Activated T-helper 1 cell treated with anti-CD3 and anti-CD28 coated beads, Interleukin-12 subunit alpha, Interleukin-12 subunit beta, Interleukin-2, Interleukin-4 antibody, amounts not matched to agents 30 ng/mL and 10 ng/mL and 1 ng/mL, durations not matched to agents 14 hours and 24 hours and 36 hours (primary cell): Measurements from ENCODE around the gene MITF. TPM values are rescaled to one million over a fixed set of nuclear protein-coding genes. Genes with fewer than 3 reads are reported as not detected.

Experiments
- DNase-seq: peaks from one replicate; pipeline ENCODE4 v3.0.0; 2021; ENCODE audit warnings: low spot score
- H3K27ac Mint-ChIP-seq: one replicate; pipeline ENCODE4 v1.8.0; 2021; ENCODE audit warnings: mild to moderate bottlenecking, mixed read lengths
- H3K27me3 Mint-ChIP-seq: one replicate; pipeline ENCODE4 v1.8.0; 2022; ENCODE audit warnings: mild to moderate bottlenecking, moderate library complexity, mixed read lengths; ENCODE audit not compliant: insufficient read depth
- H3K36me3 Mint-ChIP-seq: one replicate; pipeline ENCODE4 v1.8.0; 2021; ENCODE audit warnings: low read depth, mixed read lengths
- H3K4me1 Mint-ChIP-seq: one replicate; pipeline ENCODE4 v1.8.0; 2021; ENCODE audit warnings: low read depth, mixed read lengths
- H3K4me3 Mint-ChIP-seq: one replicate; pipeline ENCODE4 v1.8.0; 2021; ENCODE audit warnings: mild to moderate bottlenecking, moderate library complexity, mixed read lengths
- H3K9me3 Mint-ChIP-seq: one replicate; pipeline ENCODE4 v1.8.0; 2021; ENCODE audit warnings: mixed read lengths
- intact Hi-C: fragments of 100-400 bp; cut with micrococcal nuclease; formaldehyde crosslinking; loops from one replicate; pipeline ENCODE4 v1.15.1; 2024
- total RNA-seq: library from RNA; stranded (reverse); gene quantifications from 2 replicates; pipeline ENCODE4 v1.2.3, GENCODE V29; 2022

MITF gene
- total RNA-seq, 1 donor from 2014 or later: 0.54 TPM

DNA sequence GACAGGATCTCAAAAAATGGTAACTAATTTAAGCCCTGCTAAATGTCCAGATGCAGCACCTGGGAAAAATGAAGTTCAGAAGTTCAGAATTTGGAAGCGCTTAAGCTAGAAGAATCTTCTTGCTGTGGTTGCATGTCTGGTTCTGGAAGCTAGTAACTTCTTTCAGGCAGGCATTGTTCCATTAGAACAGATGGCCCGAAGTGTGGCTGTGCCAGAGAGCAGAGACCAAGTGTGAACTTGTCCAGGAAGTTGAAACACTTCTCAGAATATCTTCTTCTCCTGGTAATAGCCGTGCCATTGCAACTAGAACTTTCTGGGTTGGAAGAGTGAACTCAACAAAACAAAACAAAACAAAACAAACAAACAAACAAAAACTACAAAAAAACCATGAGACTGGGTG, 80.0 kb downstream of the MITF start:
- intact Hi-C loops: no loop called here
- Mint-ChIP-seq H3K27me3 (no peaks in the 10 kb centered on the region), H3K9me3 (no peaks in the 10 kb centered on the region), H3K4me3 (no peak overlapping the region), H3K36me3 (no peaks in the 10 kb centered on the region), H3K4me1 (no peaks in the 10 kb centered on the region), H3K27ac (no peak overlapping the region)
- no peak for DNase-seq

DNA sequence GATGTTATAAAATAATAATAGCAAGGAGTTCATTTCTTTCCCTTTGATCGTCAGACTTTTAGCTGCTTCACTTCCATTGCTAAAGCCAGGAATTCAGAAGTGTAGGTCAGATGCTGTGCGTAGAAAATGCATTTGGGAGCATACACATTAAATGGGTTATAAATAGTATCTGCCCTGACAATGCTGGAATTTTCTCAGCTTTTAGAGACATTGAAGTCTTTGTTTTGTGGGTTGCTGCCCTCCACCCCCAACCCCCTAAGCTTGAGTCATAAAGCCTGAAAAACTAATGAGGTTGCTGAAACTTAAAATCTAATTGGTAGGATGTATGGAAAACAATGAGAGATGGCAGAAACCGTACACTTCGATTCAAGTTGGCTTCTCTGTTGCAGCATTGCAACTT, 81.9 kb downstream of the MITF start:
- no peaks in the 10 kb centered on the region for H3K27me3 Mint-ChIP-seq
- H3K36me3 Mint-ChIP-seq: no peaks in the 10 kb centered on the region
- no peaks in the 10 kb centered on the region for H3K9me3 Mint-ChIP-seq
- H3K27ac Mint-ChIP-seq: no peak overlapping the region
- H3K4me1 Mint-ChIP-seq: no peaks in the 10 kb centered on the region
- no peak overlapping the region for H3K4me3 Mint-ChIP-seq
- DNase-seq: no peak
- intact Hi-C loops: no loop called here

DNA sequence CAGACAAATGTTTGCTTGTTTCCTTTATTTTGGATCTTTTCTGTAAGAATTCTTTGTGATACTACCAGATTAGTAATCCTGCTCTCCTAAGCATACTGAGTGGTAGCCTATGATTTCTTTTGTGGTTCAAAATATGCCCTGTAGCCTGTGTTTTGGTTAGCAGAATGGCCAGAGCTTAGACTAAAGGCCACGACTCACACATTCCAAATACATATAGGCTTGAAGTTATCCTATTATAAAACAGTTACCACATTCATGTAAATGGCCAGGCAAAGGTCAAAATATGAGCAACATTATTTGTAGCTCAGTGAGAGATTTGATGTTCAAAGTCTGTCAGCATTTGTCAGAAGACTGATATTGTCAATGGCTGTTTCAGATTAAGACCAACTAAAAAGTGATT, 84.5 kb downstream of the MITF start:
- intact Hi-C loops: no loop called here
- Mint-ChIP-seq H3K4me3 (no peak overlapping the region), H3K36me3 (no peaks in the 10 kb centered on the region), H3K27ac (no peak overlapping the region), H3K27me3 (no peaks in the 10 kb centered on the region), H3K9me3 (no peaks in the 10 kb centered on the region), H3K4me1 (no peaks in the 10 kb centered on the region)
- no peak for DNase-seq

DNA sequence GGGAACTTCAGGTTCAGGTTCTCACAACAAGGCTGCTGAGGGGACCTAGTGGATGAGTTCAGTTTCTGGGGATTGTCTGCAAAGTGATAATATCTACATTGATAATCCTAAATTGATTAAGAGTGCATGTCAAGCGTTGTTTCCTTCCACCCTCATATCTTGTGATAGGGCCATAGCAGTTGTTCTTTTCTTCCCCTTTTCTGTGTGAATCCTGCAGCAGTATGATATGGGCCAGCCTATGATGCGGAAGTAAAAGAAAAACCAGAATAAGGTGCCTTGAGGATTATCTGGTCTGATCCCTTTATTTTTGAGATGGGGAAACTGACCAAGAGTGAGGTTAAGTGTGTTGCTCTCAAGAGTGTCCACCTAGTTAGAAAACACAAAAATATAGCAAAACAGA, 86.2 kb downstream of the MITF start:
- no peak overlapping the region for H3K27ac Mint-ChIP-seq
- H3K4me1 Mint-ChIP-seq: no peaks in the 10 kb centered on the region
- DNase-seq: no peak
- H3K9me3 Mint-ChIP-seq: no peaks in the 10 kb centered on the region
- no peak overlapping the region for H3K4me3 Mint-ChIP-seq
- no peaks in the 10 kb centered on the region for H3K27me3 Mint-ChIP-seq
- intact Hi-C loops: no loop called here
- H3K36me3 Mint-ChIP-seq: no peaks in the 10 kb centered on the region

DNA sequence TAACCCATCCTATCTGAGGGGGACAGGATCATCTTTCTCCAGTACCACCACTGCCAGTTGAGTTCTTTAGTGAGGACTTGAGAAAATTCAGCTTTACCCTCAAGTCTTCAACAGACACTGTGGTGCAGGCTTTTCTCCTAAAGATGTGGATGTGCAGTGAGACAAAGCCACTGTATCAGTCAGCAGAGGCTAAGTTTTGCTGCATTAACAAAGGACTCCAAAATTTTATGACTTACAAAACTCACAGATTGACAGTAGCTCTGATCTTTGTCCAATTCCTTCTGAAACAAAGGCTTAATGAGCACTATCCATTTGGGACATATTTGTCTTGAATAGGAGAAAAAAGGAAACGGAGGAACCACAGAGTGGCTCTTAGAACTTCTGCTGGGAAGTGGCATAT, 87.9 kb downstream of the MITF start:
- no peaks in the 10 kb centered on the region for H3K27me3 Mint-ChIP-seq
- no peak overlapping the region for H3K27ac Mint-ChIP-seq

DNA sequence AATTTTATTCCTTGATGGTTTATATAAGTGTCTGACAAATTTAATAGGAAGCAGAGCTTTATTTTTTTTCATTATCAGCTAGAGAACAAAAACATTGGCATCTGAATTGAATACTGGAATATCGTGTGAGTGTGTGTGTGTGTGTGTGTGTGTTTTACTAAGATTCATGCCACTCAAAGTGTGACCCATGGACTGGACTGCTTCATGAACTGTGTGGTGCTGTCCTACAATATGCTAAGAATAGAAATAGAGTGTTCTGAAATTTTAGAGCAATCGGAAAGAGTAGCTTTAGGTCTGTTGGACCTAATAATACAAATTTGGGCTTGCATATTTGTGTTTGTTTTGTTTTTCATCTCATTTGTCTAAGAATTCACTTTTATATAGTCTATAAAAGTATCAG, 89.6 kb downstream of the MITF start:
- DNase-seq: no peak
- H3K27ac Mint-ChIP-seq: no peak overlapping the region
- no peaks in the 10 kb centered on the region for H3K36me3 Mint-ChIP-seq
- H3K4me1 Mint-ChIP-seq: no peaks in the 10 kb centered on the region
- H3K9me3 Mint-ChIP-seq: no peaks in the 10 kb centered on the region
- H3K27me3 Mint-ChIP-seq: no peaks in the 10 kb centered on the region
- intact Hi-C loops: no loop called here
- H3K4me3 Mint-ChIP-seq: no peak overlapping the region

More for the DNA sequence above, 87.9 kb downstream of the MITF start:
- H3K36me3 Mint-ChIP-seq: no peaks in the 10 kb centered on the region
- intact Hi-C loops: no loop called here
- no peak overlapping the region for H3K4me3 Mint-ChIP-seq
- no peak for DNase-seq
- no peaks in the 10 kb centered on the region for H3K9me3 Mint-ChIP-seq
- no peaks in the 10 kb centered on the region for H3K4me1 Mint-ChIP-seq

DNA sequence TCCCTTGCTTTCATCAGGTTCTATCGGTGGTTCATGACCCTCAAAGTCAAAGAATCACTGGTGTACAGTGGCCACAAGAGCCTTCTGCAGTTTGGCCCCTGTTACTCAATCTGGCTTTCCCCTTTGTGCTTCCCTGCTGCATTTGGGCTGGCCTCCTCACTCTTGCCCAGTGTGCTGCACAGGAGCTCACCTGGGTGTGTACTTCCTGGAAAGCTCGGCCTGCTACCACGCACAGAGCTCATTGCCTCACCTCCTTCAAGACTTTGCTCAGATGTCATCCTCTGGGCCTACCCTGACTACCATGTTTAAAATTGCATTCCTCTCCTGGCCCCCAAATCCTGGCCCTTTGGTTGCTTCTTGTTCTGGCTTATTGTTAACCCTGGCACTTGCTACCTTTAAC, 90.9 kb downstream of the MITF start:
- DNase-seq: no peak
- H3K4me3 Mint-ChIP-seq: no peak overlapping the region

DNA sequence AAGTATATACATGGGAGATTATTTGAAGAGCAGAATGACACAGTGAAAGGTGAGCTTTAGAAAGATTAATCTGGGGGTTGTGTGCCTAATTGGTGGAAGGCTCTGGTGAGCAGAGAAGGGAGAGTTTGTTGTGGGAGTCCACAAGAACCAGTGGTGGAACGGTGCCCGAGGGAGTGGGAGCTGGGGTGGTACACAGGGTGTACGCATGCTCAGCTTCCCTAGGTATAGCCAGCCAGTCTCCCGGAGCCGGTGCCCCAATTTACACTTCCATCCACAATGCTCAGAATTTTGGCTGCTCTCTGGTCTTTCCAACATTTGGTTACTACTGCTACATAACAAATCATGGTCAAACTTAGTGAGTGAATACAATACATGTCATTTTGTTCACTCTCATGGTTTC, 92.5 kb downstream of the MITF start:
- intact Hi-C loops: no loop called here

More for the DNA sequence above, 90.9 kb downstream of the MITF start:
- intact Hi-C loops: no loop called here
- H3K4me1 Mint-ChIP-seq: no peaks in the 10 kb centered on the region
- no peaks in the 10 kb centered on the region for H3K36me3 Mint-ChIP-seq
- H3K9me3 Mint-ChIP-seq: peaks cover 7% of the 10 kb centered on the region
- no peak overlapping the region for H3K27ac Mint-ChIP-seq
- no peaks in the 10 kb centered on the region for H3K27me3 Mint-ChIP-seq

DNA sequence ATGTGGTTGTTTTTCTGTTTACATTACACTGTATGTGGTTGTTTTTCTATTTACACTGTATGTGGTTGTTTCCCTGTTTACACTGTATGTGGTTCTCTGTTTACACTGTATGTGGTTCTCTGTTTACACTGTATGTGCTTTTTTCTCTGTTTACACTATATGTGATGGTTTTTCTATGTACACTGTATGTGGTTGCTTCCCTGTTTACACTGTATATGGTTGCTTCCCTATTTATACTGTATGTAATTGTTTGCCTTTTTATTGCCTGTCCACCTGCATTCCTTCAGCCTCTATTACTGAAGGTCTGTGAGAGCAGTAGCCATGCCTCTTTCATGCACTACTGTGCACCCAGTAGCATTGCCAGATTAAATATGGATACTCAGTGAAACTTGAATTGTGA, 94.3 kb downstream of the MITF start:
- Mint-ChIP-seq H3K4me1 (no peaks in the 10 kb centered on the region), H3K4me3 (no peak overlapping the region), H3K27ac (no peak overlapping the region), H3K9me3 (peaks cover 15% of the 10 kb centered on the region), H3K27me3 (no peaks in the 10 kb centered on the region), H3K36me3 (no peaks in the 10 kb centered on the region)
- DNase-seq: no peak
- intact Hi-C loops: no loop called here

More for the DNA sequence above, 92.5 kb downstream of the MITF start:
- Mint-ChIP-seq H3K4me3 (no peak overlapping the region), H3K27ac (no peak overlapping the region), H3K27me3 (no peaks in the 10 kb centered on the region), H3K9me3 (peaks cover 15% of the 10 kb centered on the region), H3K4me1 (no peaks in the 10 kb centered on the region), H3K36me3 (no peaks in the 10 kb centered on the region)
- DNase-seq: no peak

DNA sequence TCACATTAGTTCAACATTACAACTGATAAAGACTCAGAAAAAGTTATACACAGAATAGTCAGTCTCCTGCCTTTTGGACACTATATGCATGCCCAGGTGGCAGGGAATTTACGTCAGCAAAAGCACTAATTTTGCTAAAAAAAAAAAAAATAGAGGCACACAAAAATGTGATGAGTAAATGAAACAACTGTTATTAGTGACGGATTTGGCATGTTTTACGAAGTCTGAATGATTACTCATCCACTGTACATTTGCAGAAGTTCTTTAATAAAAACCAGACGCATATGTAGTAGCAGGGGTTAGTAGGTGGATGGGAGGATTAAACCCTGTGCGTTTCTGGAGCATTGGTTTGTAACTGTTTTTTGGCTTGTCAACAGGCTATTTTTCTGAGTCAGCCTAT, 99.0 kb downstream of the MITF start:
- DNase-seq: no peak
- peaks cover 15% of the 10 kb centered on the region for H3K9me3 Mint-ChIP-seq
- H3K4me3 Mint-ChIP-seq: no peak overlapping the region
- H3K27ac Mint-ChIP-seq: no peak overlapping the region
- intact Hi-C loops: no loop called here
- H3K27me3 Mint-ChIP-seq: no peaks in the 10 kb centered on the region
- H3K4me1 Mint-ChIP-seq: no peaks in the 10 kb centered on the region
- H3K36me3 Mint-ChIP-seq: no peaks in the 10 kb centered on the region

DNA sequence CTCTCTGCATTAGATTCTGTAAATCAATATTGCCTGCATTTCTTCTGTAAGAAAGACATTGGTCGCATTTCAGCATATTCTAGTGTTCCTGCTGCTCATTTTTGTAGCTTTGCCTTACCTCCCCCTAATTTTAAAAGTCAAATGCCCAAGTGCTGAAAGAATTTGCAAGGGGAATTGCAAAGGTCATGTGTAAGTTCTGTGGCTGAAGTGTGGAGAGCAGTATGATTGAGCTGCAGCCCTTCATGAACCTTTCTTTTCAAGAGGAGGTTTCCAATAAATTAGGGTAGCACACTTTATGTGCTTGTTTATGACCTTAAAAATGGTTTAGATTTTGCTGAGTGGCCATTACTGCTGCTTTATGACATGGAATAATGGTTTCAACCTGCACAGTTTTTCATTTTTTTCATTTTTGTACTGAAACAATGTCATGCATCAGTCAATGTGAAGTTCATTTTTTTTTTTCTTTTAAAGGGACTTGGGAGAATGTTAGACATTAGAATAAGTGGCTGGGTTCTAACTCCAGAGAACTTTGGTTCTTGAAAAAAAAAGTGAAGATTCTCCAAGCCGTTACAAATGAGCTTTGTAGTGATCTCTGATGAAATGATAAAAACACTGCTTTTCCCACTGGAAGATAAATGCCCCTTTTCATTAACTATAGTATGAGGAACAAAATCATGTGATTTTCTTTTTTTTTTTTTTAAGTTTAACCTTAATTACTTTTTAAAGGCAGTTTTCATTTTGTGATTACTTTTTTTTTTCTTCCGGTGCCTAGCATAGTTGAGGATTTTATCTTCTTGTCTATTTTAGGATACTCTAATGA, 99.6 kb downstream of the MITF start:
- H3K36me3 Mint-ChIP-seq: no peaks in the 10 kb centered on the region

DNA sequence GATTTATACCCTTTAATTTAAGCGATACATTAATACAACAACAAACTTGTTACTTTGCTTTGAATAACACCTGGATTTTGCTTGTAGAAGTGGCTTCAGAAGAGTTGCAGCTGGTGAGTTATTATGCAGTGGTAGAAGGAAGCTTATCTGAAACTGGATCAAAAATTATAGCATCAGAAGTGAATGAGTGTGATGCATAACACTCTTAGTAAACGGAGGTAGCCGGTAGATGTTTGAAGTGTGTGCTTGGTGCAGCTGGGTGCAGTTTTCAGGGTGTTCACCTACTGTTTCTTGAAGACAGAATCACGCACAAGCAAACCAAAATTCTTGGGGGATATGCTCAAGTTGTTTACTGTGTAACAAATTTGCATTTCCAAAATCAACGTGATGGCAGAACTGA, 103.1 kb downstream of the MITF start:
- intact Hi-C loops: no loop called here
- no peaks in the 10 kb centered on the region for H3K4me1 Mint-ChIP-seq
- no peaks in the 10 kb centered on the region for H3K9me3 Mint-ChIP-seq
- H3K4me3 Mint-ChIP-seq: no peak overlapping the region
- no peaks in the 10 kb centered on the region for H3K27me3 Mint-ChIP-seq
- no peak for DNase-seq
- no peak overlapping the region for H3K27ac Mint-ChIP-seq
- no peaks in the 10 kb centered on the region for H3K36me3 Mint-ChIP-seq

More for the DNA sequence above, 99.6 kb downstream of the MITF start:
- no peak for DNase-seq
- Mint-ChIP-seq H3K27ac (no peak overlapping the region), H3K27me3 (no peaks in the 10 kb centered on the region), H3K9me3 (peaks cover 15% of the 10 kb centered on the region), H3K4me1 (no peaks in the 10 kb centered on the region), H3K4me3 (no peak overlapping the region)
- intact Hi-C loops: no loop called here

DNA sequence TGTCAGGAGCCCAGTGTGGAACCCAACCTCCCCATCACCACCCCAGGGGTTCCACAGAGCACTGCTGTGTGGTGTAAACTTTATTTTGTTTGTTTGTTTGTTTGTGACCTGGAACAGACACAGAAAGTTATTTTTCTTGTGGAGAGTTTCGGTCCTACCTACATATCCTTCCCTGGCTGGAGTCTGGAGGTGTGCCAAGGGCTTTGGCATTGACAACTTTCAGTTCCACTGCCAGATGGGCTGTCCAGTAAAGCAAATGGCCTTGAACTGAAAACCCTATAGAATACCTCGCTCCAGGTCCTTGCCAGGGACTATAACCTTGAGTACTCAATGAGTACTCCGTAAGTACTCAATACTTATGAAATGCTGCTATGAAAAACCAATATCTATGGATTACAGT, 103.5 kb downstream of the MITF start:
- Mint-ChIP-seq H3K36me3 (no peaks in the 10 kb centered on the region), H3K4me1 (no peaks in the 10 kb centered on the region), H3K27ac (no peak overlapping the region), H3K9me3 (no peaks in the 10 kb centered on the region), H3K4me3 (no peak overlapping the region), H3K27me3 (no peaks in the 10 kb centered on the region)
- no peak for DNase-seq
- intact Hi-C loops: no loop called here

DNA sequence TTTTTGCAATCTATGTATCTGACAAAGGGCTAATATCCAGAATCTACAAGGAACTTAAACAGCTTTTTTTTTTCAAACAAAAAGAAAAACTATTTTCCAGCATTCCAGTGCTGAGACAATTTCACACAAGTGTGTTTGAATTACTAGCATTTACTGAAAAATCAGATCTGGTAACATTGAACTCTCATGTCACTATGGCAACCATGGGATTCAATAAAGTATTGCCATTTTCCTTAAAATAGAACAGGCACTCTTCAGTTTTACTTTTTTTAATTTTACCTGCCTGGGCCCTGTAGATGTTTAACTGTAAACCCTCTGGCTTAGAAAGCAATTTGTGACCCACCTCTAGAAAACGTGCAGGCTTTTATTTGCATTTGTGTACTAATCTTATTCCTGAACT, 105.4 kb downstream of the MITF start:
- no peaks in the 10 kb centered on the region for H3K36me3 Mint-ChIP-seq
- H3K27ac Mint-ChIP-seq: no peak overlapping the region
- no peaks in the 10 kb centered on the region for H3K27me3 Mint-ChIP-seq
- no peak for DNase-seq
- intact Hi-C loops: no loop called here
- H3K9me3 Mint-ChIP-seq: no peaks in the 10 kb centered on the region
- no peak overlapping the region for H3K4me3 Mint-ChIP-seq
- no peaks in the 10 kb centered on the region for H3K4me1 Mint-ChIP-seq
